Measurements from ENCODE around the gene OR4K1.

Gene OR4K1

GRCh38 chr14:19911114-19911513 lies 19.6 kb upstream of the OR4K1 start:
- TF ChIP-seq SIN3A (IDR thresholded peaks at IDR 0.05; ENCODE audit: borderline replicate concordance, insufficient read depth, low read length): no peak
- no peak for TF ChIP-seq FOXP2 (optimal IDR thresholded peaks at IDR 0.05; ENCODE audit: borderline replicate concordance, extremely low read depth, extremely low read length, insufficient read depth)
- no peak for TF ChIP-seq TAF1 (IDR thresholded peaks at IDR 0.05; ENCODE audit: borderline replicate concordance, insufficient read depth, low read length)
- no peak for TF ChIP-seq REST (IDR thresholded peaks at IDR 0.05; ENCODE audit: insufficient read depth in 1 of 2, low read depth in 2 of 2, low read length in 2 of 2)
- no peak for TF ChIP-seq POLR2AphosphoS5 (IDR thresholded peaks at IDR 0.05; ENCODE audit: low read depth, low read length)

- TF ChIP-seq POLR2AphosphoS5 (IDR thresholded peaks at IDR 0.05; ENCODE audit: low read depth, low read length): no peak
- TF ChIP-seq REST (IDR thresholded peaks at IDR 0.05; ENCODE audit: insufficient read depth in 1 of 2, low read depth in 2 of 2, low read length in 2 of 2): no peak
- no peak for TF ChIP-seq SIN3A (IDR thresholded peaks at IDR 0.05; ENCODE audit: borderline replicate concordance, insufficient read depth, low read length)
- TF ChIP-seq FOXP2 (optimal IDR thresholded peaks at IDR 0.05; ENCODE audit: borderline replicate concordance, extremely low read depth, extremely low read length, insufficient read depth): no peak
- TF ChIP-seq TAF1 (IDR thresholded peaks at IDR 0.05; ENCODE audit: borderline replicate concordance, insufficient read depth, low read length): no peak
Observed at GRCh38 chr14:19917243-19917642, 13.5 kb upstream of the OR4K1 start.

- TF ChIP-seq REST (IDR thresholded peaks at IDR 0.05; ENCODE audit: insufficient read depth in 1 of 2, low read depth in 2 of 2, low read length in 2 of 2): no peak
- no peak for TF ChIP-seq POLR2AphosphoS5 (IDR thresholded peaks at IDR 0.05; ENCODE audit: low read depth, low read length)
- TF ChIP-seq TAF1 (IDR thresholded peaks at IDR 0.05; ENCODE audit: borderline replicate concordance, insufficient read depth, low read length): no peak
- TF ChIP-seq FOXP2 (optimal IDR thresholded peaks at IDR 0.05; ENCODE audit: borderline replicate concordance, extremely low read depth, extremely low read length, insufficient read depth): no peak
- TF ChIP-seq SIN3A (IDR thresholded peaks at IDR 0.05; ENCODE audit: borderline replicate concordance, insufficient read depth, low read length): no peak
Observed at GRCh38 chr14:19917955-19918518, 12.7 kb upstream of the OR4K1 start.

GRCh38 chr14:19918553-19919264 lies 12.0 kb upstream of the OR4K1 start:
- TF ChIP-seq FOXP2 (optimal IDR thresholded peaks at IDR 0.05; ENCODE audit: borderline replicate concordance, extremely low read depth, extremely low read length, insufficient read depth) (no peak), POLR2AphosphoS5 (IDR thresholded peaks at IDR 0.05; ENCODE audit: low read depth, low read length) (no peak), REST (IDR thresholded peaks at IDR 0.05; ENCODE audit: insufficient read depth in 1 of 2, low read depth in 2 of 2, low read length in 2 of 2) (no peak), SIN3A (IDR thresholded peaks at IDR 0.05; ENCODE audit: borderline replicate concordance, insufficient read depth, low read length) (no peak), TAF1 (IDR thresholded peaks at IDR 0.05; ENCODE audit: borderline replicate concordance, insufficient read depth, low read length) (no peak)
